ENCODE measurements around the gene INKA1.
"Not testable (repeated sequence)": the region's sequence is repeated elsewhere in the genome, so short reads cannot be mapped to it uniquely, and the experiment has no call there.

INKA1 gene

DNA sequence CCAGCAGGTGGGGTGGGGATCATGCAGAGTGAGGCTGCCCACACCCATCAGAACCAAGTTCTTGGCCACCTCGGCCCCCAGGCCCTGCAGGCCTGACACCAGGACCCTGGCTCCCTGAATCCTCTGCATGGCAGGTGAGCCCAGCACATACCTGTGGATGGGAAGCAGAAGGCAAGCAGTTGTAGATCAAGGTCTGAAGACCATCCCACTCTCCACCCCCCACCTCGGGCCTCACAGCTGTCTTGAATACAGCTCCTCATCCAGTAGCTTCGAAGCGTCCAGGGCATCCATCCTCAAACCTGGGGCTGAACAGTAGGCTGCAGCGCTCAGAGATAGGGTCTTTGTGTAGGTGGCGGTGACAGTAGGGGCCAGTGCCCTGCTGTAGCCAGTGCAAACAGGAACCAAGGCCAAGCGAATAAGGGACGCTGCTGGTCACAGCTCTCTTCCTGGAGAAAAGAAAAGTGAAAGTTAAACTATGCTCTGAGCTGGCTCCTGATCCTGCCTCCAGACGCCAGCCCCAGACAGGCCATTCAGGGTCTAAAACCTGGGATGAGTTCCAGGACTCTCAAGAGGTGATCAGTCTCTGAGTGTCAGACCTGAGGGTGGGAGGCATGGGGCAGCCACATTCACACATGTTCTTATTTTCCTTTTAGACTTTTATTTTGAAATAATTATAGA is 10.6 kb downstream of the INKA1 start, which contains the start of gene UBA7:
Gene UBA7 (minus strand): TSS at position 457 of the 678 bp plus-strand sequence. CDS start 166 bp downstream, at position 291.
- FAIRE-seq: no peak

GRCh38 chr3:49823131-49823530 is 20.1 kb downstream of the INKA1 start:
- FAIRE-seq: not testable (repeated sequence)

DNA sequence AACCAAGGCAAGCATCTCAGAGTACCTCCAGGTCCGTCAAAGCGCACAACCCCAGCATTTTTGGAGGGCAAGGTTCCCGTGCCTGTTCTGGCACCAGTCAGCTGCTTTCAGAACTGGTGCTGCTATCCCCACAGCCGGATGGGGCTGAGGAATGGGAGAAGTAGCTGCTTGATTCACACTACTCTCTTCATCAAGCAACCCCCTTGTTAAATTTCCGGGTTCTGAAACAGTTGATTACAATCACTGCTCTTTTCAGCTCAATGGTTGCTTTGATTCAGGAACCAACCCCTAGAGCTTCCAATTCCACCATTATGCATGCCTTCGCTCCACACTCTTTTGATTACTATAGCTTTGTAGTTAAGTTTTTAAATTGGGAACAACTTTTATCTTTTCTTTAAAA is 23.0 kb downstream of the INKA1 start:
- FAIRE-seq: no peak

- no peak for FAIRE-seq
These were observed 28.3 kb downstream of the INKA1 start for GRCh38 chr3:49831341-49831740.

DNA sequence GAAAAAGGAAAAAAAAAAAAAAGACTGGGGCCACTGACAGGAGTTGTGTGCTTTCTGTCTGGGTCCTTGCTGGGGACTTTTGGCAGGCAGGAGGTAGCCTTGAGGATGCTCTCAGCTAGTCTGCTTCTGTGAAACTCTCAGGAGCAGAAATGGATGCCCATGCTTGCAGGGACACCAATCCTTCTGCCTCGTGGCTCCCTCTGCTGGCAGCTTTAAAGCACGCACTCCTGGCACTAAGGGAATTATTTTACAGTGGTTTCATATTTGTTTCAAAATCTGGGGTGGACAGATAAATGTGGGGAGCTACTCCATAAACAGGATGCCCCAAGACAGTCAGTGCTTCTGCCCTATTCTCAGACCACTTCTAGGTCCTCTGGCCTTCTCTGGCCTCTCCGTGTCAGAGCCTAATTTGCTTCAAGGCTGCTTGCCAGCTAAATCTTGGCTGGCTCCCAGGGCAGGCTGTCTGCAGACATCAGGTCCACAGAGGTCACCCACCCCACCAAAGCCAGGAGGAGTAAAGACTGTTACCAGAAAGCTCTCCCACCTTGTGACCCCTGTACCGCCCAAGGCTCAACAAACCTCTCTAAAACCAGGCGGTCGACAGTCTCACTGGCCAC is 36.2 kb downstream of the INKA1 start:
- FAIRE-seq: peak; percentile 85

- no peak for FAIRE-seq
These were observed 37.3 kb downstream of the INKA1 start for GRCh38 chr3:49840388-49840787.

GRCh38 chr3:49841126-49841696 is 38.1 kb downstream of the INKA1 start:
- no peak for FAIRE-seq

GRCh38 chr3:49841806-49842205 is 38.7 kb downstream of the INKA1 start:
- FAIRE-seq: no peak

GRCh38 chr3:49842843-49843517 is 39.9 kb downstream of the INKA1 start:
- FAIRE-seq: no peak

- no peak for FAIRE-seq
These were observed 41.6 kb downstream of the INKA1 start for GRCh38 chr3:49844464-49845183.

DNA sequence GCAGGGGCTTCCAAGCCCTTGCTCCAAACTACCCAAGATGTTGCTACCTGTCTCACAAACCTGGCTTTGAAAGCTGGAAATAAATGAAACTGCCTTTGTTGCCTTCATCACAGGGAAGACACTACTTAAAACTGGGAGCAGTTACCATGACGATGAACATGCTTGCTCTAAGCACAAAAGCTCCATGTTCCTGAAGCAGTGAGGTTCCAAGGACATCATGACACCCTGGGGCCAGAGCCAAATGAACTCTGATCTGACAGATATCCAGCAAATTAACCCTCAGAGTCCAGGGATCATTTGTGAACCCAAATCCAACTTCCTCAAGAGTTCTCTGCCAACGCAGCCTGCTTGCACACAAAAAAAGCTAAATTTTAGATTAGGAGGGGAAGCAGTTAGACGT is 42.6 kb downstream of the INKA1 start:
- no peak for FAIRE-seq

Measured in G401.6 (cell line).